NCI-H1092 (cell line): ENCODE measurements around the gene CAMKK1.
"Not testable (repeated sequence)": the region's sequence is repeated elsewhere in the genome, so short reads cannot be mapped to it uniquely, and the experiment has no call there.

Experiments
- DNase-seq: peaks from one replicate; lab custom pipeline; 2025; lab: John Stamatoyannopoulos, UW

The CAMKK1 gene

DNA sequence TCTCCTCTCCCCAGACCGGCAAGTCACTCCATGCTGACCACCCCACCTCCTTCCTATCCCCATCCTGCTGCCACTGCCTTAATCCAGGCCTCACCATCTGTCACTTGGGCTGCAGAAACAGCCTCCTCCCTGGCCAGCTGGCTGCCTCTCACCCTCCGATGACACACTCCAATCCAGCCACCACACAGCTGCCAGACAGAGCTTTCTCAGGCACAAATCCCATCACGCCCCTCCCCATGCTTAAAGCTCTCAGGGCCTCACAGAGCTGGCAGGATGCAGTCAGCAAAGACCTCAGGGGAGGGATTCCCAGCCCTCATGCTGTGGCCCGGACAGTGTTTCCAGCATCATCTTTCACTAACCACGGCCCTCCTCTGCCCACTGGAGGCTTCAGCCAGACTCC lies 13.7 kb downstream of the CAMKK1 start:
- DNase-seq, result peak; percentile 61

DNA sequence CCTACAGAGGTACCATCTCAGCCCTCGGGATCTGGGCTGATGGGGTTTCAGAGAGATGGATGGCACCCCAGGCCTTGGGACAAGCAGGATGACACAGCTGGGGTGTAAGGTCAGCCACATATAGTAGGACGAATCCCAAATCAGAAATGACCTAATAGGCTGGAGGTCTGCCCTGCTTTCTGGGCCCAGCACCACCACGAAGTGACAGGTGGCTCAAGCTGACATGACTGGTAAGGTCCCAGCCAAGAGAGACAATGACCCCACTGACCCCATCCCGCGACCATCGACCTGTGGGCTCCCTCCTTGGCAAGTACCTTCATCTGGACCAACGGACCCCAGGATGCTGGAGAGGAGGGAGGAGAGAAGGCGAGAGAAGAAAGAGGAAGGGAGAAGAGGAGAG lies 15.6 kb downstream of the CAMKK1 start:
- DNase-seq, result no peak

DNA sequence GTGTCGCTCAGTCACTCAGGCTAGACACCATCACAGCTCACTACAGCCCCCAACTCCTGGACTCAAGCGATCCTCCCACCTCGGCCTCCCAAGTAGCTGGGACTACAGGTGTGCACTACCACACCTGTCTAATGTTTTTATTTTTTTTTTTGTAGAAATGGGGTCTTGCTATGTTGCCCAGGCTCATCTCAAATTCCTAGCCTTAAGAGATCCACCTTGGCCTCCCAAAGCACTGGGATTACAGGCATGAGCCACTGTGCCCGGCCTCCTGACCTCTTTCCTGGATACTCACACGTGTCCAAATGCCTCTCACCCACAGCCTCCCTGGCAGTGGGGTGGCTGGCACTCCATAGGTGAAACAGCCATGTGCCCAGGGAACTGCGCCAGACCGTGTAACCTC lies 17.5 kb downstream of the CAMKK1 start:
- no peak for DNase-seq

DNA sequence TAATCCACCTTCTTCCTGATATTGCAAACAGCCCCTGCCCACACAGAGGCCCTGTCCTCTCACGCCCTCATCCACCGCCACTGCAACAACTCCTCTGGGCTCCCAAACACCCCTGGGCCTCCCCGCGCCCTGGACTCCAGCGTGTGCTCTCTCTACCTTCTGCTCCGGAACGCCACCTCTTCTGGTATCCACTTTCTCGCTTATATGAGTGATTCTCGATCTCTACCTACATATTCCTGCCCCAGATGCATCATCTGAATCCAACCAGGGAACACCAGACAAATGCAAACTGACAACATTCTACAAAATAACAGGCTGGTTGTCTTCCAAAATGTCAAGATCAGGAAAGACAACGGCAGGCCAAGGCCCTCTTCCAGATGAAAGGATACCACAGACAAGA lies 19.0 kb downstream of the CAMKK1 start:
- DNase-seq, result no peak

DNA sequence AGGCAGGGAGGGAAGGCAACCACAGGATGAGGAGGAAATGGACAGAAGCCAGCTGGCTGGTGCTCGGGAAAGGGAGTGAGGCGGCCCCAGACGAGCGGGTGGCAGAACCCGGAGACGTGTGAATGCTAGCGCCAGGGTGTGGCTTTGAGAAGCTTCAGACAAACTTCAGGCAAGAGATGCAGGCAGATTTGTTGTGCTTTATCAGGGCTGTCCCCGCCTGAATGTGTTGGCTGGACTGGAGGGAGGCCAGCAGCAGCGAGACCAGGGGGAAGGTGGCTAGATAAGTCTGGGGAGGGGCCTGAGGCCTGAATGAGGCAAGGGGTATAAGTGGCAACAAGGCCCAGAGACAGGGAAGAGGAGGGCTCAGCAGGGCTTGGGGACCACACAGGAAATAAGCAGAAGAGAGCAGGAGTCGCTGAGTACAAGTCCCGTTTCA lies 22.0 kb downstream of the CAMKK1 start:
- DNase-seq, result no peak

- no peak for DNase-seq
Measured at GRCh38 chr17:3867606-3868005, 25.2 kb downstream of the CAMKK1 start.

DNA sequence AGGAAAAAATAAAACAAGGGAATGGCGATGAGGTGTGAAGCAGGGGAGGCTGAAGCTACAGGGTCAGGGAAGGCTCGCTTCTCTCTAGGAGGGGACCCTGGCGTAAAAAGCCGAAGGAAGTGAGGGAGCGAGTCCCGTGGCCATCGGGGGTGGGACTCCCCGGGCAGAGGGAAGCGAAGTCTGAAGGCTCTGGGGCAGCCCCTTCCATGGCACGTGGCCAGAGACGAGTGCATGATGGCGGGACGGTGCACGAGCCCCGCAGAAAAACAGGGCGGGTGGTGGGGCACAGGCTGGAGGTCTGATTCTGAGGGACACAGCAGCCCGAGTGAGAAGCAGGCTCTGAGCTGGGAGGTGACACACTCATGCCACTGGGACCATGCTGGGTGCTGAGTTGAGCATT lies 25.7 kb downstream of the CAMKK1 start:
- no peak for DNase-seq

DNA sequence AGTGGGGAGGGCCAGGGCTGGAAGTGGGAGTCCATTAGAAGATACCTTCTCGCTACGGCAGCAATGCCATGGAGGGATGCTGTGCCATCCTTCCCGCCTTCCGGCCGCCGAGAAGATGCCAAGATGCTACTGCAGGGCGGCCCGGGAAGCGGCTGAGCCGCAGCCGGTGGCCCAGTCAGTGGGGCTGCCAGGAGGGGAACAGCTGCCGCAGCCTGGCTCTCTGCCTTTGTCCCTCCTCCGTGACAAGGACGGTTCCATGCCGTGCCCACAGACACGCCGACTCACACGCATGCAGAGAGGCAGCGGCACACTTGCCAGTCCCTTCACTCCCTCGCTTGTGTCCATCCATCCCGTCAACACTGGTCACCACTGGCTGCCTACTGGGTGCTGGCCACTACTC lies 26.6 kb downstream of the CAMKK1 start:
- DNase-seq, result no peak

- DNase-seq, result no peak
Measured at GRCh38 chr17:3865176-3865575, 27.7 kb downstream of the CAMKK1 start.

GRCh38 chr17:3864534-3864933 lies 28.3 kb downstream of the CAMKK1 start:
- no peak for DNase-seq

DNA sequence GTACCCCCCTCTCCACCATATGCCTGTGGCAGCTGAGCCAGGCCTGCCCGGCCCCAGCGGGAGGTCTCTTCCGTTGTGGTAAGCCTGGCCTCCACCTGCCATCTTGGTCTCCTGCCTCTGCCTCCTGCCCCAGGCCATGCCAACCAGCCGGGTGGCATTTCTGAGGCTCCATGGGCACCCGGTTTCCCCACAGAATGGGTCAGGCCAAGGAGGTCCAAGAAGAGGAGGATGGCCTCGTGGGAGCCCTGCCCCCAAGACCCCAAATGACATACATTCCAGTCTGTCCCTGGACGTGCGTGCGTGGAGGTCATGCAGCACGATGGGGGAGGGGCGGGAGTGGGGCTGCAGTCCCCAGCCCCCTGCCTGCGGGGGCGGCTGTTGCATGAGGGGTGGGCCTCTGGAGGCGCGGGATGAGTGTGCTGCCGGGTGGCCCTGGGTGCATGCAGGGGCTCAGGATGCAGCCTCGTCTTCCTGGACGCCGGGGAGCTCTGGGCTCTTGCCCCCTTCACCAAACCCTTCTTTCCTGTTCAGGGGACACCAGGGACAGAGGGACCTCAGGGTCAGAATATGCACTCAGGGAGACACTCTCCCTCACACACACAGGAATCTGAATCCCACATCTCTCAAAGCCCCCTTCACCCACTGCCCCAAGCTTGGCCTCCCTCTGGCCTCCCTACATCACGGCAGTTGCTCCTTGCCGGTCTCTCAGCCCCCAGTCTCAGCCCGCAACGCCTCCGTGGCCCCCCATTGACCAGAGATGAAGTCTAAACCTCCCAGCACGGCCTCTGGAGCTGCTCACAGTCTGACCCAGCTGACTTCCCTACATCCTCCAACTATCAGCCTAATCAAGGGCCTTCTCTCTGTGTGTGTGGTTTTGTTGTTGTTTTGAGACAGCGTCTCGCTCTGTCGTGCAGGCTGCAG lies 30.8 kb downstream of the CAMKK1 start:
- DNase-seq, result no peak

- no peak for DNase-seq
Measured at GRCh38 chr17:3860939-3861700, 31.7 kb downstream of the CAMKK1 start.

GRCh38 chr17:3859940-3860339 lies 32.9 kb downstream of the CAMKK1 start:
- DNase-seq, result no peak

DNA sequence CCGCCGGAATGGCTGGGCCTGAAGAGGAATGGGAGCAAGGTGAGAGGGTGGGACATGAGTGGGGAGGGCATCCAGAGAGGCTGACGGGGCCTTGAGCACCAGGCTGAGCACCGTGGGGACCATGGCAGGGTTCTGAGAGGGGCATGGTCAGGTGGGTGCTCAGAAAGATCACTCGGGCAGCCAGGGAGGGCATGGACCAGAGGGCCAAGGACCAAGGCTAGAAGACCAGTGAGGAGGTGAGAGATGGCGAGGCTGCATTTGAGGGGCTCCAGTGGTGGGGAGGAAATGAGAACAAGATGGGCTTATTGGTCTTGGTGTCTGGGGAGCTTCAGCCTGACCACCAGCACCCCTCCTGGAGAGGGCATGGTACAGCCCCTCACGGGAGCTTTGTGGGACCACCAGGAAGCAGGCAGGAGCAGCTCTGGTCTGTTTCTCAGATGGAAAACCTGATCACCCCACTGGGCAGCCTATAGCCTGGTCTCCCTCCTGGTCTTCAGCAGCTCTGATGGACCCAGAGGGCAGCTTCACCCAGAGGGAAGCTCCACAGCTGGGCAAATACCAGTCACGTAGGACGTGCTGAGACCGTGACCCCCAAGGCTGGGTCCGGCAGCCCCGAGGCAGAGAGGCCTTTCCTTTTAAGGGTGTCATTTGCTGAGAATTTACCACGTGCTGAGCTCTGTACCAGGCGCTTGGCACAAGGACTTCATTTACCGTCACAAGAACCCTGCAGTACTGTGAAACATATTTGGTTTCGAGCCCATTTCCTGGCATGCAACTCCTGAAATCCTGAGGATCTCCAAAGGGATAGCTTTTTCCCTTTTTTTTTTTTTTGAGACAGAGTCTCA lies 35.4 kb downstream of the CAMKK1 start:
- no peak for DNase-seq

DNA sequence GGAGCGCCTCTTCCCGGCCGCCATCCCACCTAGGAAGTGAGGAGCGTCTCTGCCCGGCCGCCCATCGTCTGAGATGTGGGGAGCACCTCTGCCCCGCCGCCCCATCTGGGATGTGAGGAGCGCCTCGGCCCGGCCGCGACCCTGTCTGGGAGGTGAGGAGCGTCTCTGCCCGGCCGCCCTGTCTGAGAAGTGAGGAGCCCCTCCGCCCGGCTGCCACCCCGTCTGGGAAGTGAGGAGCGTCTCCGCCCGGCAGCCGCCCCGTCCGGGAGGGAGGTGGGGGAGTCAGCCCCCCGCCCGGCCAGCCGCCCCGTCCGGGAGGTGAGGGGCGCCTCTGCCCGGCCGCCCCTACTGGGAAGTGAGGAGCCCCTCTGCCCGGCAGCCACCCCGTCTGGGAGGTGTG lies 38.6 kb downstream of the CAMKK1 start:
- DNase-seq, result not testable (repeated sequence)

GRCh38 chr17:3852561-3852960 lies 40.3 kb downstream of the CAMKK1 start:
- DNase-seq, result no peak

DNA sequence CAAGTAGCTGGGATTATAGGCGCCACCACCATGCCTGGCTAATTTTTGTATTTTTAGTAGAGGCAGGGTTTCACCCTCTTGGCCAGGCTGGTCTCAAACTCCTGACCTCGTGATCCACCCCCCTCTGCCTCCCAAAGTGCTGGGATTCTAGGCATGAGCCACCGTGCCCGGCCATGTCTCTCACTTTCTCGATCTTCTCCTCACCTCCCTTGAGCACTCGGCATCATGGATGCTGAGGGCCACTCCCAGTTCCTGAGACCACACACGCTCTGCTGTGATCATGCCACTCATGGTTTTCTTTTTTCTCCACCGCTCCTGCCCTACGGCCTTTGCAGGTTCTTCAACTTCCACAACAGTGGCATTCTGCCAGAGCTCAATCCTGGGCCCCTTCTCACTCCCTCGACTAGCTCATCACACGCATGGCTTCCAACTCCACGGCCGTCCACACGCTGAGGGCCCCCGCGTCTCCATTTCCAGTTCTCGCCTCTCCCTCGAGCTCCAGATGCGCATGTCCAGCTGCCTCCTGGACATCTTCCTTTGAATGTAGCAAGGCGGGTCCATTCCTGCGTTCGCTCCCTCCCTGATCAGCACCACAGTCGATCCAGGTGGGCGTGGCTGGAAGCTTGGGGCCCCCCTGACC lies 41.3 kb downstream of the CAMKK1 start:
- DNase-seq, result no peak

GRCh38 chr17:3848229-3848835 lies 44.5 kb downstream of the CAMKK1 start:
- no peak for DNase-seq

GRCh38 chr17:3847165-3847670 lies 45.6 kb downstream of the CAMKK1 start:
- DNase-seq, result no peak

GRCh38 chr17:3846437-3847164 lies 46.3 kb downstream of the CAMKK1 start:
- no peak for DNase-seq
